Measurements from ENCODE around the gene IZUMO1.

Gene IZUMO1

DNA sequence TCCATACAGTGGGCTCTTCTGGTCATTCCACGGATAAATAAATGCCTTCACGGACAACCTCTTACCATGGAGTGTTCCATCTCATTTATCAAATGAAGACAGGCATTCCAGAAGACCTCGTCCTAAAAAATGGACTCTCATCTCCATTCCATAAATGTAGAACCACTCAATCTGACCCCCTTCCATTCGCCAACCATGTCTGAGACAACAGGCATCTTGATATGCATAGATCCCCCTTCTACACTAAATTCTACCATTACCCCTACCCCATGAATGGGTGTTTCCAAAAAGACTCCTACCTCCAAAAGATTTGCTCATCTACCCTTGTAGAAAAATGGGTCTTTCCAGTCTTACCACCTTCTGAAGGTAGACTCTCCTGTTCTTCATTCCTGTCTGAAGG lies 15.3 kb downstream of the IZUMO1 start:
- Histone ChIP-seq H3K27me3 (ENCODE audit: insufficient read depth, low read length) (no peaks in the 10 kb centered on the region), H3K27ac (ENCODE audit: low read depth, low read length) (no peak overlapping the region), H4K8ac (ENCODE audit: low read depth, low read length) (no peak overlapping the region), H3K9ac (ENCODE audit: low read length) (no peak overlapping the region), H3K4me3 (ENCODE audit: low read depth, low read length) (no peak overlapping the region), H3K9me3 (ENCODE audit: insufficient read depth, low read depth, low read length) (peaks cover 6% of the 10 kb centered on the region), H2AFZ (ENCODE audit: insufficient read depth, low read length, poor library complexity) (no peak overlapping the region), H4K91ac (ENCODE audit: low read depth, low read length) (no peak overlapping the region), H3K79me2 (ENCODE audit: control insufficient read depth, insufficient read depth, low read length, poor library complexity) (no peaks in the 10 kb centered on the region), H2AK5ac (ENCODE audit: low read length) (no peak overlapping the region), H3K36me3 (ENCODE audit: control insufficient read depth in 1 of 2, insufficient read depth in 2 of 2, low read length in 2 of 2) (no peaks in the 10 kb centered on the region), H3K18ac (ENCODE audit: low read length) (no peak overlapping the region), H2BK120ac (ENCODE audit: insufficient read depth, low read length, poor library complexity) (no peak overlapping the region), H3K4me1 (ENCODE audit: control insufficient read depth in 1 of 2, insufficient read depth in 2 of 2, low read length in 2 of 2) (no peaks in the 10 kb centered on the region), H3K23ac (ENCODE audit: low read length) (no peak overlapping the region), H3K79me1 (ENCODE audit: low read length) (peaks cover 3% of the 10 kb centered on the region), H2BK12ac (ENCODE audit: low read length) (no peak overlapping the region), H4K12ac (ENCODE audit: low read depth, low read length) (no peak overlapping the region), H3K14ac (ENCODE audit: low read length) (no peak overlapping the region), H2BK5ac (ENCODE audit: low read depth, low read length, poor library complexity) (no peak overlapping the region), H3K4me2 (ENCODE audit: low read length) (no peak overlapping the region), H3K4ac (ENCODE audit: low read depth, low read length) (no peak overlapping the region)
- DNase-seq, result no peak
- no CpG with 5 or more reads among the region's 4 CpGs for WGBS (ENCODE audit: extremely low coverage, insufficient coverage, insufficient read length)

GRCh38 chr19:48728911-48729664 lies 17.6 kb downstream of the IZUMO1 start:
- Histone ChIP-seq H2BK12ac (ENCODE audit: low read length) (no peak overlapping the region), H3K79me1 (ENCODE audit: low read length) (no peaks in the 10 kb centered on the region), H3K23ac (ENCODE audit: low read length) (no peak overlapping the region), H4K12ac (ENCODE audit: low read depth, low read length) (no peak overlapping the region), H4K8ac (ENCODE audit: low read depth, low read length) (no peak overlapping the region), H3K4ac (ENCODE audit: low read depth, low read length) (no peak overlapping the region), H3K4me3 (ENCODE audit: low read depth, low read length) (no peak overlapping the region), H3K79me2 (ENCODE audit: control insufficient read depth, insufficient read depth, low read length, poor library complexity) (no peaks in the 10 kb centered on the region), H3K9ac (ENCODE audit: low read length) (no peak overlapping the region), H2AFZ (ENCODE audit: insufficient read depth, low read length, poor library complexity) (no peak overlapping the region), H2BK120ac (ENCODE audit: insufficient read depth, low read length, poor library complexity) (no peak overlapping the region), H4K91ac (ENCODE audit: low read depth, low read length) (no peak overlapping the region), H3K27me3 (ENCODE audit: insufficient read depth, low read length) (no peaks in the 10 kb centered on the region), H3K36me3 (ENCODE audit: control insufficient read depth in 1 of 2, insufficient read depth in 2 of 2, low read length in 2 of 2) (no peaks in the 10 kb centered on the region), H2BK5ac (ENCODE audit: low read depth, low read length, poor library complexity) (no peak overlapping the region), H3K14ac (ENCODE audit: low read length) (no peak overlapping the region), H3K9me3 (ENCODE audit: insufficient read depth, low read depth, low read length) (peaks cover 6% of the 10 kb centered on the region), H3K4me2 (ENCODE audit: low read length) (peak overlapping the region; percentile 32), H3K27ac (ENCODE audit: low read depth, low read length) (no peak overlapping the region), H3K18ac (ENCODE audit: low read length) (no peak overlapping the region), H2AK5ac (ENCODE audit: low read length) (no peak overlapping the region), H3K4me1 (ENCODE audit: control insufficient read depth in 1 of 2, insufficient read depth in 2 of 2, low read length in 2 of 2) (no peaks in the 10 kb centered on the region)
- DNase-seq, result no peak
- WGBS (ENCODE audit: extremely low coverage, insufficient coverage, insufficient read length), result no CpG with 5 or more reads among the region's 77 CpGs

GRCh38 chr19:48726556-48726955 lies 20.2 kb downstream of the IZUMO1 start:
- H2BK120ac ChIP-seq (ENCODE audit: insufficient read depth, low read length, poor library complexity), result no peak overlapping the region
- no peaks in the 10 kb centered on the region for H3K27me3 ChIP-seq (ENCODE audit: insufficient read depth, low read length)
- H3K23ac ChIP-seq (ENCODE audit: low read length), result no peak overlapping the region

GRCh38 chr19:48724796-48725753 lies 21.6 kb downstream of the IZUMO1 start:
- H3K9ac ChIP-seq (ENCODE audit: low read length), result no peak overlapping the region
- H3K79me1 ChIP-seq (ENCODE audit: low read length), result peaks cover 3% of the 10 kb centered on the region
- peak in 1 of 2 donors; percentile 59 for DNase-seq
- H3K79me2 ChIP-seq (ENCODE audit: control insufficient read depth, insufficient read depth, low read length, poor library complexity), result no peaks in the 10 kb centered on the region
- H3K27me3 ChIP-seq (ENCODE audit: insufficient read depth, low read length), result no peaks in the 10 kb centered on the region
- H2AK5ac ChIP-seq (ENCODE audit: low read length), result no peak overlapping the region
- no peak overlapping the region for H2BK12ac ChIP-seq (ENCODE audit: low read length)
- H3K4me2 ChIP-seq (ENCODE audit: low read length), result no peak overlapping the region
- H4K12ac ChIP-seq (ENCODE audit: low read depth, low read length), result no peak overlapping the region
- H3K4ac ChIP-seq (ENCODE audit: low read depth, low read length), result no peak overlapping the region
- H3K14ac ChIP-seq (ENCODE audit: low read length), result no peak overlapping the region
- no peaks in the 10 kb centered on the region for H3K36me3 ChIP-seq (ENCODE audit: control insufficient read depth in 1 of 2, insufficient read depth in 2 of 2, low read length in 2 of 2)
- peaks cover 2 to 3% of the 10 kb centered on the region in 2 experiments for H3K4me1 ChIP-seq (ENCODE audit: control insufficient read depth in 1 of 2, insufficient read depth in 2 of 2, low read length in 2 of 2)
- H3K18ac ChIP-seq (ENCODE audit: low read length), result no peak overlapping the region
- no peak overlapping the region for H2BK5ac ChIP-seq (ENCODE audit: low read depth, low read length, poor library complexity)
- H3K4me3 ChIP-seq (ENCODE audit: low read depth, low read length), result peak overlapping the region; percentile 35
- peak overlapping the region; percentile 47 for H4K91ac ChIP-seq (ENCODE audit: low read depth, low read length)
- no peak overlapping the region for H2BK120ac ChIP-seq (ENCODE audit: insufficient read depth, low read length, poor library complexity)
- peak overlapping the region; percentile 33 for H4K8ac ChIP-seq (ENCODE audit: low read depth, low read length)
- H2AFZ ChIP-seq (ENCODE audit: insufficient read depth, low read length, poor library complexity), result no peak overlapping the region
- H3K27ac ChIP-seq (ENCODE audit: low read depth, low read length), result no peak overlapping the region
- no peak overlapping the region for H3K23ac ChIP-seq (ENCODE audit: low read length)
- WGBS (ENCODE audit: extremely low coverage, insufficient coverage, insufficient read length), result no CpG with 5 or more reads among the region's 11 CpGs
- peaks cover 6% of the 10 kb centered on the region for H3K9me3 ChIP-seq (ENCODE audit: insufficient read depth, low read depth, low read length)

More at GRCh38 chr19:48726556-48726955, 20.2 kb downstream of the IZUMO1 start:
- no peaks in the 10 kb centered on the region for H3K36me3 ChIP-seq (ENCODE audit: control insufficient read depth in 1 of 2, insufficient read depth in 2 of 2, low read length in 2 of 2)
- peaks cover 6% of the 10 kb centered on the region for H3K9me3 ChIP-seq (ENCODE audit: insufficient read depth, low read depth, low read length)
- WGBS (ENCODE audit: extremely low coverage, insufficient coverage, insufficient read length), result no CpG with 5 or more reads among the region's 2 CpGs
- no peak overlapping the region for H3K9ac ChIP-seq (ENCODE audit: low read length)
- no peak overlapping the region for H3K4ac ChIP-seq (ENCODE audit: low read depth, low read length)
- H2BK12ac ChIP-seq (ENCODE audit: low read length), result no peak overlapping the region
- no peaks in the 10 kb centered on the region for H3K4me1 ChIP-seq (ENCODE audit: control insufficient read depth in 1 of 2, insufficient read depth in 2 of 2, low read length in 2 of 2)
- H3K14ac ChIP-seq (ENCODE audit: low read length), result no peak overlapping the region
- no peak overlapping the region for H3K18ac ChIP-seq (ENCODE audit: low read length)
- no peak overlapping the region for H4K8ac ChIP-seq (ENCODE audit: low read depth, low read length)
- no peak overlapping the region for H2BK5ac ChIP-seq (ENCODE audit: low read depth, low read length, poor library complexity)
- no peak overlapping the region for H2AFZ ChIP-seq (ENCODE audit: insufficient read depth, low read length, poor library complexity)
- no peaks in the 10 kb centered on the region for H3K79me2 ChIP-seq (ENCODE audit: control insufficient read depth, insufficient read depth, low read length, poor library complexity)
- no peak overlapping the region for H3K4me2 ChIP-seq (ENCODE audit: low read length)
- no peak for DNase-seq
- no peak overlapping the region for H2AK5ac ChIP-seq (ENCODE audit: low read length)
- no peak overlapping the region for H4K91ac ChIP-seq (ENCODE audit: low read depth, low read length)
- H3K27ac ChIP-seq (ENCODE audit: low read depth, low read length), result no peak overlapping the region
- H3K4me3 ChIP-seq (ENCODE audit: low read depth, low read length), result no peak overlapping the region
- H4K12ac ChIP-seq (ENCODE audit: low read depth, low read length), result no peak overlapping the region
- H3K79me1 ChIP-seq (ENCODE audit: low read length), result no peaks in the 10 kb centered on the region

All from trophoblast cell (in vitro differentiated cells and primary cell).